ENCODE results near the gene LONP2.
A peak's percentile ranks its signal among the peaks of the same experiment; 100 is the strongest.
"Not testable (repeated sequence)": the region's sequence is repeated elsewhere in the genome, so short reads cannot be mapped to it uniquely, and the experiment has no call there.

LONP2 gene

GRCh38 chr16:48365601-48366164, 121.6 kb downstream of the LONP2 start:
- TF ChIP-seq ZFX (IDR thresholded peaks at IDR 0.05) (no peak), CTCF (conservative IDR thresholded peaks at IDR 0.05) (peak; percentile 5; the same call in 1 of the 2 replicates)
- H3K27ac ChIP-seq = peak overlapping the region; percentile 79

- H3K27ac ChIP-seq = peak overlapping the region; percentile 79
- TF ChIP-seq ZFX (IDR thresholded peaks at IDR 0.05) (no peak), CTCF (conservative IDR thresholded peaks at IDR 0.05) (0 out of 2 replicates have a peak, but pooled peaks have one; percentile 0)
These were observed 122.3 kb downstream of the LONP2 start for GRCh38 chr16:48366165-48367093.

GRCh38 chr16:48367441-48368049, 123.4 kb downstream of the LONP2 start:
- TF ChIP-seq CTCF (conservative IDR thresholded peaks at IDR 0.05) (no peak), ZFX (IDR thresholded peaks at IDR 0.05) (no peak)
- H3K27ac ChIP-seq = no peak overlapping the region

- TF ChIP-seq CTCF (conservative IDR thresholded peaks at IDR 0.05) (no peak), ZFX (IDR thresholded peaks at IDR 0.05) (no peak)
- no peak overlapping the region for H3K27ac ChIP-seq
These were observed 125.7 kb downstream of the LONP2 start for GRCh38 chr16:48369765-48370164.

- TF ChIP-seq CTCF (conservative IDR thresholded peaks at IDR 0.05) (no peak), ZFX (IDR thresholded peaks at IDR 0.05) (no peak)
- H3K27ac ChIP-seq = no peak overlapping the region
These were observed 126.1 kb downstream of the LONP2 start for GRCh38 chr16:48370229-48370628.

GRCh38 chr16:48370668-48371392, 126.7 kb downstream of the LONP2 start:
- not testable (repeated sequence) for H3K27ac ChIP-seq

GRCh38 chr16:48371393-48371780, 127.3 kb downstream of the LONP2 start:
- TF ChIP-seq ZFX (IDR thresholded peaks at IDR 0.05) (no peak), CTCF (conservative IDR thresholded peaks at IDR 0.05) (no peak)
- no peak overlapping the region for H3K27ac ChIP-seq
